CD1c-positive myeloid dendritic cell (primary cell): ENCODE results near the gene BDH1.

ENCODE experiments used
- DNase-seq: peaks from one replicate; pipeline ENCODE4 v3.0.0-alpha.2; 2016; ENCODE audit errors: extremely low spot score

BDH1 gene

GRCh38 chr3:197547306-197548011 lies 8.3 kb downstream of the BDH1 start:
- no peak for DNase-seq

GRCh38 chr3:197546307-197547085 lies 9.3 kb downstream of the BDH1 start:
- no peak for DNase-seq

DNA sequence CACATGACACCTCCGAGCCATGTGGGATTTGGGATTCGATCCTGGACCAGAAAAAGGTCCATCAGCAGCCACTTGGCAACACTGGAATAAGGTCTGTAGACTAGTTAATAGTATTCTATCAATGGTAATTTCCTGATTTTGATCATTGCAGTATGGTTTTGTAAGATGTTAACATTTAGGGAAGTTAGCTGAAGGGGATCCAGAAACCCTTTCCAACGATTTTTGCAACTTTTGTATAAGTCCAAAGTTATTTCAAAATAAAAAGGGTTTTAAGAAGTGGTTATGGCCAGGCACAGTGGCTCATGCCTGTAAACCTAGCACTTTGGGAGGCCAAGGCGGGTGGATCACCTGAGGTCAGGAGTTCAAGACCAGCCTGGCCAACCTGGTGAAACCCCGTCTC lies 10.2 kb downstream of the BDH1 start:
- peak; percentile 51 for DNase-seq

DNA sequence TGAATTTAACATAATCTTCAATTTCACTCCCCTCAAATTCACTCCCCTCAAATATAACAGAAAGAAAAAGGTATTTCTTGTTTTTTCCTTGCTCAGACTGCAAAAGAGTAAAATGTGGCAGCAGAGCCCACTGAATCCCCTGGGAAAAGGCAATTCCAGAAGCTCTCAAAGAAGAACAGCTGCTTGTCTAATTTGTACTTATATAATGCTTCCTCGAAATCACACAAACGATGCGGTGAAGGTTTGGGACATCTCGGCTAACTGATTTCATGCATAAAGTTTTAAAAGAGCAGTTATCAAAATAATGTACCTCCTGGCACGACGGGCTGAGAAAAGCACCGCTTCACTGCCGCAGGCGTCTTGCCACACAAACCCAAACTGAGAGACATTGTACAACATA lies 10.7 kb downstream of the BDH1 start:
- no peak for DNase-seq

DNA sequence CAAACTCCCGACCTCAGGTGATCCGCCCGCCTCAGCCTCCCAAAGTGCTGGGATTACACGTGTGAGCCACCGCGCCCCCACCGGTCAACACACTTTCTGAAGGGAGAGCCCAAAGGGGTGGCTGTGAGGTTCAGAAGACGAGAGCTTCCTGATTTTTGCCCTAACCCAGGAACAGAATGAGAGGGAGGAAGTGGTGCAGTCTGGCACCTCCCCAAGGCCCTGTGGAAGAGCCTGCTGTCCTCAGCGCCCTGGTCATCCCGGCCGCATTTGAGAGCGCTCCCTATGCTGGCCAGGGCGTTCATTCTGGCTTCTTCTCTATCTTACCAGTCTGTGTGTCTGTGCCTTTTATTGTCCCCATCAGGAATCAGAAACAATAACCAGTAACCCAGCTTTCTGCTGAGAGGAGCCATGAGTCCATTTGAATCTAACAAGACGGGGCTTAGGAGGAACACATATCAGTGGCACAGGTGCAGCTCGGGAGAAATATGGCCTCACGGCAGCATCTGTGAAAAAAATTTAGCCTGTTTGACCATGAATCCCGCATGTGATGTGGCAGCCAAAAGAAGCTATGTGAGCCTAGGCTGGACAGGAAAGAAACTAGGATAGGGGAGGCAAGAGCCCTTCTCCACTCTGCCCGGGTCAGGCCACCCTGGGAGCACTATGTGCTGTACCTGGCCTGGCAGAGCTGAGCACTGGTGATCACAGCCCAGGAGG lies 12.9 kb downstream of the BDH1 start:
- DNase-seq, result peak; percentile 61

- DNase-seq, result no peak
These were observed 13.8 kb downstream of the BDH1 start for GRCh38 chr3:197541756-197542539.

DNA sequence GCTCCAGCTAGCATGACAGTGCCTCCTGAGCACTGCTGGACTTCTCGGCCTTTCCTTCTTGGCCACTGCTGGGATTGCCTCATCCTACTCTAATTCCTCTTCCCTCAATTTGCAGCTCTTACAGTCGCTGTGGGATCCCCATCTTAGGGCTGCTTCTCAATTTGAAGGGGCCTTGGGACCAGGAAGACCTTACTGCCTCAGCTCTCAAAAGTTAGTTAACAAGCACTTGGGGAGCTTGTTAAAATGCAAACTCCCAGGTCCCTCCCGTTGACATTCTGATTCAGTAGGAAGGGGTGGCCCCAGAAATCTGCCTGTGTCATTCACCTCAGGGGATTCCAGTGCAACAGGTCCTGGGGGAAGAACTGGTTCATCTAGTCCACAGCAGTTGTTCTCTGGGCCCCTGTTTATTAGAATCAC lies 14.8 kb downstream of the BDH1 start:
- DNase-seq, result no peak

- no peak for DNase-seq
These were observed 16.1 kb downstream of the BDH1 start for GRCh38 chr3:197539651-197540051.

- DNase-seq, result no peak
These were observed 21.6 kb downstream of the BDH1 start for GRCh38 chr3:197533927-197534725.

- DNase-seq, result no peak
These were observed 22.4 kb downstream of the BDH1 start for GRCh38 chr3:197533396-197533795.

GRCh38 chr3:197532388-197532787 lies 23.4 kb downstream of the BDH1 start:
- DNase-seq, result no peak

- no peak for DNase-seq
These were observed 27.6 kb downstream of the BDH1 start for GRCh38 chr3:197528190-197528589.

GRCh38 chr3:197527569-197527968 lies 28.2 kb downstream of the BDH1 start:
- no peak for DNase-seq

DNA sequence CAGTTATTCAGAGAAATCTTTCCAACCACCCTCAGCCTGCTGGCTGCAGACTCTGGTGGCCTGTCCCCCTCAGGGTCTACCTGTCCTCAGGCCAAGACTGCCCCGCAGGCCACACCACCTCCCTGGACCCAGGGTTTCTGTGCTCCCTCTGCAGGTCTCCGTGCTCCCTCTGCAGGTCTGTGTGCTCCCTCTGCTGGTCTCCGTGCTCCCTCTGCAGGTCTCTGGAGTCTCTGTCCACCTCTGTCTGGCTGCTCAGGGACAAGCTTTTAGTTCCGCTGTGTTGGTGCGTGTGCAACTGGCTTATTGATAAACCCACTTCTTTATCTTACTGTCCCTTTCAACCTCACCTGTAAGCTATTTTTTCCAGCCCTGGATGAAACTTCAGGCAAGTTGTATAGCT lies 30.1 kb downstream of the BDH1 start:
- DNase-seq, result no peak

DNA sequence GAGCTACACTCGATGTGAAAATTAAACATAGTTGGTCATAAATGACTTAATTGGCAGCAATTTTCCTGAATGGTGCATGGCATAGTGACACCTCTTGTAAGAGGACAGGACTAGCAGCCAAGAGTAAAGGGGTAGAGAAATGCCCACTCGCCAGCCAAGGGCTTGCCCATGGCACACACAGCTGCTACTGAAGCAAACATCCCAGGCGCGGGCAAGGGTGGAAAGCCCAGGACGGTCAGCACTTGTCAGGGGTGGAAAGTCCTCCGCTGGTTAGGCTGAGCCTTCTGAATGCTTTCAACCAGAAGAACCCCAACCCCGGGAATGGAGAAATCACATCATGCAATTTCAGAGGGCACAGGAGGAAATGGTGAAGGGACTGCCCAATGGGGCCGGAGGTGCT lies 31.6 kb downstream of the BDH1 start:
- no peak for DNase-seq

DNA sequence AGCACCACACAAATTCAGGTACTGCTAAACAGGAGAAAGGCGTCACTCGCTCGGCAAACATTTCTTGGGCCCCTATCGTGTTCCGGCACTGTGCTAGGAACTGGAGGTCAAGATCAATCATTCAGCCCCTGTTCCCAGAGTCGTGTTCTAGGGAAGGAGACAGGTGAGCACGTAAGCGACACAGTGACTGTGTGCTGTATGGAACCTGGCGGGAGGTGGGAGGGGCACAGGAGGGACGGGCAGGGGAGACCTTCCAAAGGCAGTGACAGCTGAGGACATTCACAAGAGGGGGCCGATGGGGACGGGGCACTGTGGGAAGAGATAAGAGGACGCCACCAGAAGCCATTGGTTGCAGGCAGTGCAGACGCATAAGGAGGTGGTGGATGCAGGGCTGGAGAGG lies 32.2 kb downstream of the BDH1 start:
- no peak for DNase-seq

DNA sequence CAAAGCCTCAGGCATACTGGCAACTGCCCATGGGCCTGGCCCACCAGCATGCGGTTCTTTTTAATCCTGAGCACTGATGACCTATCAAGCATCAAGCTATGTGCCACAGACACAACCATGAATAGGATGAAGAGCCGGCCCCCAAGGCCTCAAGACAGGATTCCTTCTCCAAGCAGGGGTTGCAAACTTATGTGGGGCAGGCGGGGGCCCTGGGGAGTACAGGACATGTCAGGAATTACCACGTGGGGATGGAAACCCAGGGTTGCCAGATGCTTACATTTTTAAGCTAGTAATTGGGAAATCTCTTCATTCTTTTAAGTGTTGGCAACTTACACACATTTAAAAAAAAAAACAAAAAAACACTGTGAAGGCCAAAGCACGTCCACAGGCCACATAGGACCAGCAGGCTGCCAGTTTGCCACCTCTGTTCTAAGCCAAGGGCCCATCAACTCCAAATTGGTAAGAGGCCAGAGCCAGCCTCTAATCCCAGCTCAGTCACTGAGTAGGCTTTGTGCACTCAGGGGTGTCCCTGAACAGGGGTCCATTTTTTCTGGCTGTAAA lies 32.8 kb downstream of the BDH1 start:
- no peak for DNase-seq

DNA sequence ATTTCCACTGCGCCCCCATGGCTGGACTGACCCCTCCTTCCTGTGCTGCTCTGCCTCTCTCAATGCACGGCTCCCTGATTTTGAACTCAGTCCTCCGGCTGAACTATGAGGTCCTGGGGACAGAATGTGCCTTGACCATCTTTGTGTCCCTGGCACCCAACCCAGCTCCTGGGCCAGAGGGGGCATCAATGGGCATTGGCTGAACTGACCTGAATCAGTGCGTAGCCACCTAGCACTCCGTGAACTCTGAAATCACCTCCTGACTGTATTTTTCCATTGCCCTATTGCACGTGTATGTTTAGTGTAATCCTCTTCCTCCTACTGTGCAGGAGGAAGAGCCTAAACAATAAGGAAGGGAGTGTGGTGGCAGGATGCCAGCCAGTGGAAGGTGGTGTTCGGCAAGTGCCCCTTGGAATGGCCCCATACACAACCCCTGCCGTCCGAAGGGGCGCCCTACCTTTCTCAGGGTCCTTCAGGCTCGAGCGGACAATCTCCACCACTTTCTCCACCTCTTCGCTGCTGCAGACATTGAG lies 33.5 kb downstream of the BDH1 start:
- no peak for DNase-seq

- DNase-seq, result no peak
These were observed 34.2 kb downstream of the BDH1 start for GRCh38 chr3:197521277-197522182.
